ENCODE data around the gene TP63.

TP63 gene

GRCh38 chr3:189896533-189896932 lies 265.3 kb downstream of the TP63 start:
- Histone ChIP-seq H3K4me3 (no peak overlapping the region), H3K27ac (no peak overlapping the region)
- no peak for DNase-seq (ENCODE audit: low spot score)
- no peak for TF ChIP-seq CTCF (IDR thresholded peaks at IDR 0.05)

DNA sequence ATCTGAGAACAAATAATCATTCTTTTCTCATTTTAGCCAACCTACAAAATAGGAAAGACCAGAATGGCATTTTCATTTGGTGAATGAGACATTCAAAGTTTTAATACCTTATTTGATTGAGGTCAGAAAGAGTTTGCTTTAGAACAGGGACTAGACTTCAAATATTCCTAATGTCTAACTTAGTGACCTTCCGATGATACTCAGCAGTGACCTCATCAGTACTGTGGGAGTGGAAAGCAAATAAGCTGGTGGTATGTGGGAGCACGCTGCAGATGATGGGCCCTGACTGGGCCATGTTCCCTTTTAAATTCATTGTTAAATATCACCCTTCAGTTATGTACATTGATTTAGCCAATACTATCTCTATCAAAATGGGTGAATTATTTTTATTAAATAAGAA lies 266.2 kb downstream of the TP63 start:
- no peak for DNase-seq (ENCODE audit: low spot score)
- no peak for TF ChIP-seq CTCF (IDR thresholded peaks at IDR 0.05)
- no peak overlapping the region for H3K27ac ChIP-seq
- no peak overlapping the region for H3K4me3 ChIP-seq

DNA sequence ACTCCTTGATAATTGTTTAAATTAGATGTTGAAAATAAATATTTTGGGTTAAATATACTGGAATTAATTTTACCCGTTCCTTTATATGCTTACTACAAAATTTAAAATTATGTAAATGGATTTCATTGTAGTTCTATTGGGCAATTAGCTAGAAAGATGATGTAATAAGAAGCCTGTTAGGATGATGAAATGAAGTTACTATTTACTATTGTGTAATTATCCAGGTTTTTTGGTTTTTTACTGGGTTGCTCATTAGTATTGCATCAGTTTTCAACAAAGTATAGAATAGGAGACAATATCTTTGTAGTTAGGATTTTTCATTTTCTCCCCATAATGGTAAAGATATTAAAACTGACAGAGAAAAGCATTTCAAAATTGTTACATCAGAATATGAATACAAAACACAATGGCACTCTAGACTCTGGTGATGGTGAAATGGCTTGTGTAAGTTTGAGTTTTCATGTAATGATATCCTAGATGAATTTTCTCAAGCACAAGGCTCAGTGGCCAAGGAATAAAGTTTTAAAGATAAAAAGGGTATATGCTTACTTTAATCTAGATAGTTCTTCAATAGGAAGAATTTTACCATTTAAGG lies 267.5 kb downstream of the TP63 start:
- no peak overlapping the region for H3K27ac ChIP-seq
- no peak for DNase-seq (ENCODE audit: low spot score)
- no peak for TF ChIP-seq CTCF (IDR thresholded peaks at IDR 0.05)
- no peak overlapping the region for H3K4me3 ChIP-seq

DNA sequence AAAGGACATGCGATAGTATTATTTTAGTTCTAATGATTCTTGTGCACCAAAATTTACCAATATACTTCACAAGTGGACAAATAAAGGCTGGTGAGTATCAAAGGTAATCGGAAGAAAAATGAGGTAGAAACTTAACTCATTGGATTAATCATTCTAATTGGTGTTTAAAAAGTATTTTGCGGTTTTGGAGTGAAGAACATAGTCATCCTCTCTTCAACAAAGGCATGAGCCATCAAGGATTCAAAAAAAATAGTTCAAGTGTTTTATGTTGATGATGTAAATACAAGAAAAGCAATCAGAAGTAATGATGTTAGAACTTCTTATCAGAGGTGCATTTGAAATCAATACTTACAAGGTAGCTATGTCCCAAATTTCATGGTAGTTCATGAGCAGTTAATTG lies 268.0 kb downstream of the TP63 start:
- no peak overlapping the region for H3K27ac ChIP-seq
- H3K4me3 ChIP-seq = no peak overlapping the region
- TF ChIP-seq CTCF (IDR thresholded peaks at IDR 0.05) = no peak
- no peak for DNase-seq (ENCODE audit: low spot score)

GRCh38 chr3:189900578-189900977 lies 269.4 kb downstream of the TP63 start:
- H3K4me3 ChIP-seq = no peak overlapping the region
- DNase-seq (ENCODE audit: low spot score) = no peak
- no peak for TF ChIP-seq CTCF (IDR thresholded peaks at IDR 0.05)
- H3K27ac ChIP-seq = no peak overlapping the region

- no peak for TF ChIP-seq CTCF (IDR thresholded peaks at IDR 0.05)
- Histone ChIP-seq H3K4me3 (no peak overlapping the region), H3K27ac (no peak overlapping the region)
- DNase-seq (ENCODE audit: low spot score) = no peak
Measured at GRCh38 chr3:189901481-189901880, 270.3 kb downstream of the TP63 start.

All from coronary artery (tissue), 2 donors.